ENCODE measurements around the gene SRP68.

GRCh38 chr17:76004750-76005262 is 67.5 kb downstream of the SRP68 start:
- TF ChIP-seq, protein P1, sequence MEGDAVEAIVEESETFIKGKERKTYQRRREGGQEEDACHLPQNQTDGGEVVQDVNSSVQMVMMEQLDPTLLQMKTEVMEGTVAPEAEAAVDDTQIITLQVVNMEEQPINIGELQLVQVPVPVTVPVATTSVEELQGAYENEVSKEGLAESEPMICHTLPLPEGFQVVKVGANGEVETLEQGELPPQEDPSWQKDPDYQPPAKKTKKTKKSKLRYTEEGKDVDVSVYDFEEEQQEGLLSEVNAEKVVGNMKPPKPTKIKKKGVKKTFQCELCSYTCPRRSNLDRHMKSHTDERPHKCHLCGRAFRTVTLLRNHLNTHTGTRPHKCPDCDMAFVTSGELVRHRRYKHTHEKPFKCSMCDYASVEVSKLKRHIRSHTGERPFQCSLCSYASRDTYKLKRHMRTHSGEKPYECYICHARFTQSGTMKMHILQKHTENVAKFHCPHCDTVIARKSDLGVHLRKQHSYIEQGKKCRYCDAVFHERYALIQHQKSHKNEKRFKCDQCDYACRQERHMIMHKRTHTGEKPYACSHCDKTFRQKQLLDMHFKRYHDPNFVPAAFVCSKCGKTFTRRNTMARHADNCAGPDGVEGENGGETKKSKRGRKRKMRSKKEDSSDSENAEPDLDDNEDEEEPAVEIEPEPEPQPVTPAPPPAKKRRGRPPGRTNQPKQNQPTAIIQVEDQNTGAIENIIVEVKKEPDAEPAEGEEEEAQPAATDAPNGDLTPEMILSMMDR (IDR thresholded peaks at IDR 0.05; ENCODE audit: insufficient read depth, low read length): no peak
- no peak for TF ChIP-seq SPI1 (IDR thresholded peaks at IDR 0.05; ENCODE audit: borderline replicate concordance, low read depth)
